ENCODE measurements around the gene TSPAN31. TPM values are rescaled to one million over a fixed set of nuclear protein-coding genes. Genes with fewer than 3 reads are reported as not detected.

The TSPAN31 gene
- total RNA-seq, 3 donors from 2014 or later = 55.5 to 107 (median 73.1) TPM

- Histone ChIP-seq H3K4me3 (no peak overlapping the region), H3K9me3 (no peaks in the 10 kb centered on the region), H3K36me3 (no peaks in the 10 kb centered on the region), H3K4me1 (peaks cover 0 to 8% of the 10 kb centered on the region in 2 donors), H3K27me3 (peaks cover 0 to 25% of the 10 kb centered on the region in 2 donors), H3K27ac (no peak overlapping the region)
- intact Hi-C loops (cut with DNase I; ENCODE audit: low total_unique reads) = no loop called here
- TF ChIP-seq CTCF (IDR thresholded peaks at IDR 0.05) (no peak), POLR2A (IDR thresholded peaks at IDR 0.05) (no peak), POLR2AphosphoS5 (IDR thresholded peaks at IDR 0.05) (no peak)
- no peak for DNase-seq (ENCODE audit: low spot score in 2 of 2)
These were observed 17.6 kb downstream of the TSPAN31 start for GRCh38 chr12:57762463-57762862.

- Histone ChIP-seq H3K9me3 (no peaks in the 10 kb centered on the region), H3K4me3 (peak overlapping the region in 2 of 3 donors; percentile 56 to 63), H3K36me3 (no peaks in the 10 kb centered on the region), H3K4me1 (peaks cover 0 to 8% of the 10 kb centered on the region in 2 donors), H3K27me3 (peaks cover 0 to 25% of the 10 kb centered on the region in 2 donors), H3K27ac (no peak overlapping the region)
- no peak for TF ChIP-seq CTCF (IDR thresholded peaks at IDR 0.05)
- TF ChIP-seq POLR2A (IDR thresholded peaks at IDR 0.05) = no peak
- TF ChIP-seq POLR2AphosphoS5 (IDR thresholded peaks at IDR 0.05) = no peak
- intact Hi-C loops (cut with DNase I; ENCODE audit: low total_unique reads) = no loop called here
- DNase-seq (ENCODE audit: low spot score in 2 of 2) = no peak
These were observed 19.2 kb downstream of the TSPAN31 start for GRCh38 chr12:57763881-57764661.

- intact Hi-C loops (cut with DNase I; ENCODE audit: low total_unique reads) = no loop called here
- Histone ChIP-seq H3K36me3 (no peaks in the 10 kb centered on the region), H3K27ac (no peak overlapping the region), H3K27me3 (peaks cover 0 to 25% of the 10 kb centered on the region in 2 donors), H3K4me3 (peak overlapping the region in 2 of 3 donors; percentile 56 to 63), H3K9me3 (no peaks in the 10 kb centered on the region), H3K4me1 (peaks cover 0 to 8% of the 10 kb centered on the region in 2 donors)
- no peak for DNase-seq (ENCODE audit: low spot score in 2 of 2)
- no peak for TF ChIP-seq POLR2AphosphoS5 (IDR thresholded peaks at IDR 0.05)
- TF ChIP-seq CTCF (IDR thresholded peaks at IDR 0.05) = no peak
- TF ChIP-seq POLR2A (IDR thresholded peaks at IDR 0.05) = no peak
These were observed 19.8 kb downstream of the TSPAN31 start for GRCh38 chr12:57764662-57765002.

- DNase-seq (ENCODE audit: low spot score in 2 of 2) = peak in 1 of 2 donors; percentile 54
These were observed 20.3 kb downstream of the TSPAN31 start for GRCh38 chr12:57765003-57765697.

More at GRCh38 chr12:57765003-57765697, 20.3 kb downstream of the TSPAN31 start:
- Histone ChIP-seq H3K36me3 (no peaks in the 10 kb centered on the region), H3K27ac (no peak overlapping the region), H3K27me3 (peaks cover 0 to 25% of the 10 kb centered on the region in 2 donors), H3K4me1 (peaks cover 0 to 8% of the 10 kb centered on the region in 2 donors), H3K9me3 (no peaks in the 10 kb centered on the region), H3K4me3 (peak overlapping the region; percentile 5 to 63 (median 56))
- intact Hi-C loops (cut with DNase I; ENCODE audit: low total_unique reads) = no loop called here
- peak in 2 of 3 donors; percentile 22 to 23 for TF ChIP-seq CTCF (IDR thresholded peaks at IDR 0.05)
- no peak for TF ChIP-seq POLR2AphosphoS5 (IDR thresholded peaks at IDR 0.05)
